HG02678 (cell line): ENCODE results near the gene NDUFB2.
"Not testable (repeated sequence)": the region's sequence is repeated elsewhere in the genome, so short reads cannot be mapped to it uniquely, and the experiment has no call there.

Source experiments
- ATAC-seq: cut with Tn5 transposase; IDR thresholded peaks from one replicate; pipeline ENCODE4 v1.9.1; 2021; ENCODE audit warnings: mild to moderate bottlenecking, moderate library complexity; ENCODE audit not compliant: unreplicated experiment

The NDUFB2 gene

DNA sequence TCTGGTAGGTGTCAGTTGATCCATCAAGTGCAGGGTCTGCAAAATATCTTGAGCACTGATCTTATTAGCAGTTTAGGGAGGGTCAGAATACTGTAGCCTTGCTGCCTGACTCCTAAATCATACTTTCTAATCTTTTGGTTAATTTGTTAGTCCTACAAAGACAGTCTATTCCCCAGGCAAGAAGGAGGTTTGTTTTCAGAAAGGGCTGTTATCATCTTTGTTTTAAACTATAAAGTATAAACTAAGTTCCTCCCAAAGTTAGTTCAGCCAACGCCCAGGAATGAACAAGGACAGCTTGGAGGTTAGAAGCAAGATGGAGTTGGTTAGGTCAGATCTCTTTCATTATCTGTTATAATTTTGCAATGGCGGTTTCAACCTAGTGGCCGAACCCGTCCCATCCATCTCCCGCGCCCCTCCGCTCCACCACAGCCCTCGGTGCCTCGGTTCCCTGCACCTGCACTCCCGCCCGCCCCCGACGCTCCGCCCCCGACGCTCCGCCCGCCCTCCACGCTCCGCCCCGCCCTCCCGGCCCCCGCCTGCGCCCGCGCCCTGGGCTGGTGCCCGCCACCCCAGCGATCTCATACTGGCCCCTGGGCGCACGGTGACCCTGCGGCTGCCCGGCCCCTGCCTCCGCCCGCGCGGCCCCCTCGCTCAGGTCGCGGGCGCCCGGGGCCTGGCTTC is 24.0 kb upstream of the NDUFB2 start, which contains the start of gene ADCK2:
Gene ADCK2 (plus strand): TSS at position 564 of the 681 bp plus-strand sequence. CDS start 386 bp downstream, outside the sequence.
- ATAC-seq: peak; percentile 63

DNA sequence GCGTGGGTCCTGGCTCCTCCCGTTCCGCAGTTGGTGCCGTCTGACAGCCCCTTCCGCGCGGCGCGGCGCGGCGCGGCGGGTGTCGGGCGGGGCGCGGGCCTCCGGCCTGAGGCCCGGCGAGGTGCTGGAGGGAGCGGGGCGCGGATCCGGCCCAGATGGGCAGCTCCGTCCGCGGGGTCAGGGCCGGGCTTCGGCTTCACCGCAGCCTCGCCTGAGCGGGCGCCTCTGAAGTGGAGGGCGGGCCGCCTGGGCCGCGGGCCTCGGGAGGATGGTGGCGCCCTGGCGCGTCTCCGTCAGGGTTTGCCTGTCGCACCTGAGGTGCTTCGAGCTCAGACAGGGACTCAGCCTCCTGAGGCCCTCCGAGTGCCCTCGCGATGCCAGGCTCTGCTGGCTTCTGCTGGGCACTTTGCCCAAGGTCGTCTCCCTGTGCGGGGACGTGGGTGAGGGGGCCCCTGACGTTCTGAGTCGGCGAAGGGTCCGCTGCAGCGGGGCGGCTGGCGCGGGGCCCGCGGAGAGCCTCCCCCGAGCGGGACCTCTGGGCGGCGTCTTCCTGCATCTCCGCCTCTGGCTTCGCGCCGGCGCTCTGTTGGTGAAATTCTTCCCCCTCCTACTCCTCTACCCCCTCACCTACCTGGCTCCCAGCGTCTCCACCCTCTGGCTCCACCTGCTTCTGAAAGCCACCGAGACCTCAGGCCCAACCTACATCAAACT is 23.3 kb upstream of the NDUFB2 start:
- ATAC-seq: peak; percentile 48

GRCh38 chr7:140673774-140674155 is 22.7 kb upstream of the NDUFB2 start:
- no peak for ATAC-seq

DNA sequence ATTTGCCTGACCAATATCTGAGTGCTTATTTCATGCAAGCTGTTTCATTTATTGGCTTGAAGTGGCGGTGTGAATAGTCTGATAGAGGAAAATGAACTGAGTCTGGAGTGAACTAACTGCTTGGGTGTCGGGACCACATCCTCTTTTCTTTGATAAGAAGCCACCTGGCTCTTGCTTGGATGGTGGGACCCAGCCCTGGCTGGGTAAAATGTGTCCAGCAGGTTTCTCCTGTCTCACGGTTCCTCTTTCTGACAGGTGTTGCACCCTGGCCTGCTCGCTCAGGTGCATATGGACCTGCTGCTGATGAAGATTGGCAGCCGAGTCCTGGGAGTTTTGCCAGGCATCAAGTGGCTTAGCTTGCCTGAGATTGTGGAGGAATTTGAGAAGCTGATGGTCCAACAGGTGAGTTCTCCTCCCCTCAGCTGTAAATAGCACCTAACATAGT is 22.1 kb upstream of the NDUFB2 start:
- ATAC-seq: no peak

DNA sequence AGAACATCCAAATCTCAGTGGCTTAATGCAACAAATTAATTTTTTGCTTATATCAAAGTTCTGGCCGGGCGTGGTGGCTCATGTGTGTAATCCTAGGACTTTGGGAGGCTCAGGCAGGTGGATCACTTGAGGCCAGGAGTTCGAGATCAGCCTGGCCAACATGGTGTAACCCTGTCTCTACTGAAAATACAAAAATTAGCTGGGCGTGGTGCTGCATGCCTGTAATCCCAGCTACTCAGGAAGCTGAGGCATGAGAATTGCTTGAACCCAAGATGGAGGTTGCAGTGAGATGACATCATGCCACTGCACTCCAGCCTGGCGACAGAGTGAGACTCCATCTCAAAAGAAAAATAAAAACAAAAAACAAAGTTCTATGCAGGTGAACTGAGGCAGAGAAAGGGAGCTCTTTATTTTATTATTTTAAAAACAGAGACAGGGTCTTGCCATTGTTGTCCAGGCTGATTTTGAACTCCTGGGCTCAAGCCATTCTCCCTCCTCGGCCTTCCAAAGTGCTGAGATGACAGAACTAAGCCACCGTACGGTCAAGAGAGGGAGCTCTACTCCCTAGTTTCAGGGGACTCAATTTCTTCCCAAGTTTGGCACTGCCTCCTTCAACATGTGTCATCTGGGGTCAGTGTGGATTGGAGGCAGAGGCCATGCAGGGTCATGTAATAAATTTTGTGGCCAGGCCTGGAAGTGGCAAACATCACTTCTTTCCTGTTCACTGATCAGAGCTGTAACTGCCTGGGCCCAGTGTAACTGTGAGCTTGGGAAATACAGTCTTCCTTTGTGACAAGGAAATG is 21.4 kb upstream of the NDUFB2 start:
- ATAC-seq: no peak

GRCh38 chr7:140675726-140676125 is 20.8 kb upstream of the NDUFB2 start:
- ATAC-seq: no peak

DNA sequence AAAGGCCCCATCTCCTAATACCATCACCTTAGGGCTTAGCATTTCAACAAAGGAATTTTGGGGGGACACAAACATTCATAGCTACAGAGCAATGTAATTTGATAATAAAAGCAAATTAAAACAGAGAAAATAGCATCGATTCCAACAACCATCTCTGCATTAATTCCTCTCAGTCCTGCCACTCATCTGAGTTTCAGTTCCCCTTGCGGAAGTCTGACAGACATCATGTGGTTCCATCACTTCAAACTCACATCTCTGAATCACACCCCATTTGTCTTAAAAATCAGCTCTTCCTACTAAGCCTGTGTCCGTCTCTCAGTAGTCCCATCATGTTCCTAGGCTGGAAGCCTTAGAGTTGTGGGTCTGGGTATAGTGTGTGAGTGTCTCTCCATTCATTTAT is 20.2 kb upstream of the NDUFB2 start:
- ATAC-seq: peak; percentile 42

DNA sequence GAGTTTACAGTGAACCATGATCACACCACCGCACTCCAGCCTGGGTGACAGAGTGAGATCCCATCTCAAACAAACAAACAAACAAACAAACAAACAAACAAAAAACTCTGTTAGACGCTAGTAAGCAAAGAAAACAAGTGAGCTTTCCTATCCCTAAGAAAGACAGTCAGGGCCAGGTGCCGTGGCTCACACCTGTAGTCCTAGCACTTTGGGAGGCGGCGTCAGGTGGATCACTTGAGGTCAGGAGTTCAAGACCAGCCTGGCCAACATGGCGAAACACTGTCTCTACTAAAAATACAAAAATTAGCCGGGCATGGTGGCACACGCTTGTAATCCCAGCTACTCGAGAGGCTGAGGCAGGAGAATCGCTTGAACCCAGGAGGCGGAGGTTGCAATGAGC is 19.6 kb upstream of the NDUFB2 start:
- not testable (repeated sequence) for ATAC-seq

DNA sequence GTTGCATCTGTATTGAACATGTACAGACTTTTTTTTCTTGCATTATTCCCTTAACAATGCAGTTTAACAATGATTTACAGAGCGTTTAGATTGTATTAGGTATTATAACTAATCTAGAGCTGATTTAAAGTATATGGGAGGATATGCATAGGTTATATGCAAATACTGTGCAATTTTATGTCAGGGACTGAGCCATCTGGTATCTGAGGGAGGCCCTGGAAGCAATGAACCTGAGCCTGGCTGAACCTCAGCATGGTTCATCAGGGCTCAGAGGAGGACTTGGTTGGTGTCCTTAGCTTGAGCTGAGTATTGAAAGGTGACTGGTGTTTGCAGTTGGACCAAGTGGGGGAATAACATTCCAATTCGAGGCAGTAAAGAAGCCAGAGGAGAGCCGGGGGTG is 19.0 kb upstream of the NDUFB2 start:
- ATAC-seq: no peak

DNA sequence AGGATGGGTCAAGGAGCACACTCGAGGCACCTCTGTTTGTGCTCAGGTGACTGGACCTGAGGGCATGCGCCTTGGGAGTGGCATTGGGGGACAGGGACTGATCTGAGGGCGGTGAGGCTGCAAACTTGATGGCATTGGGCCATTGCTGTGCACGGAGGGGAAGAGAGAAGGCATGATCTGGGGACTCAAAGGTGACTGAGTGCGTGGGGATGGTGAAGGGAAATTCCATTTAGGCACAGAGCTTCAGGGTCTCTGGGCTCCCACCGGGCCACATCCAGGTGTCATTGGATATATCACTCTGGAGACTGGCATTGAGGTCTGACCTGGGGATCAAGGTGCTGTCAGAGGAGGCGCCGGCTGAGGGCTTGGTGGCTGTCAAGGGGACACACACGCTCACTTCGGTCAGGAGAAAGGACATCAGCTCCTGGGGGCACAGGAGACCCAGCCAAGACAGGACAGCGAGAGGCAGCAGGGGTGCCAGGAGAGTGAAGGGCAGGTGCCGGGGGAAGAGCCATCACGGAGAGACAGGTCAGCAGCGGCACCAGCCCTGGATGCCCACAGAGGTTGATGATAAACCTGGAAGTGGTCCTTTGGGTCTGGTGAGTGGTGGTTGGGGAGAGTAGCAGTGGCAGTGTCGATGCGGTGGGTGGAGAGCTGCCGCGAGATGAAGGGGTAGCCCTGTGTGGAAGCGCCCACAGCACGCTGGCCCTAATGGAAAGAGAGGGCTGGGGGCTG is 18.3 kb upstream of the NDUFB2 start:
- ATAC-seq: no peak

DNA sequence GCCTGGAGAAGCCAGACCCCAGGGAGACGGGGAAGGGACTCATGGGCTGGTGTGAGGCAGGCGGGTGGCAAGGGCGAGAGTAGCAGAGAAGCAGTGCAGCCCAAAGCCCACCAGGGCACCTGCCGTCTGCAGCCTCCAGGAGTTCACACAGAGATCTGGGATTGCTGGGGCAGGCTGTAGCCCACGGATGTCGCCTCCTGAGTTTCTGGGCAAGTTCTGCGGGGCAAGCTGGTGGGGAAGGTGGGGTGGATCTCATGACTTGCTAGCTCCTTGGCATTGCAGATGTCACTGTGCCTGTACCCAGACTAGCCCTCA is 17.7 kb upstream of the NDUFB2 start:
- ATAC-seq: no peak

DNA sequence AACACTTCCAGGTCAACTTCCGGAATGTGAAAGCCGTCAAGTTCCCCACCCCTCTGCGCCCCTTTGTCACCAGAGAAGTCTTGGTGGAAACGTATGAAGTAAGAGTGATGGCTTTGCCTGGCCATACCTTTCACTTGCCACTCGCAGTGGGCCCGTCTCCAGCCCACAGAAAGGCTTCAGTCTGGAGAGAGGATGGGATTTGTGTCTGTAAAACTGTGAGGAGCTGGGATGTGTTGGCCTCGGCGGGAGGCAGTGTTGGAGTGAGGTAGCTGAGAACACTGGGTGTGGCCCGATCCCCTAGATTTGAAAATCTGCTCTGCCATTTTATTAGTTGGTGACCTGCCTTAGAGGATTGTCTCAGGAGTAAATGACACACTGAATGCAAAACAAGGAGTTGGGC is 17.3 kb upstream of the NDUFB2 start:
- ATAC-seq: no peak

- no peak for ATAC-seq
These were observed 15.6 kb upstream of the NDUFB2 start for GRCh38 chr7:140680886-140681285.

DNA sequence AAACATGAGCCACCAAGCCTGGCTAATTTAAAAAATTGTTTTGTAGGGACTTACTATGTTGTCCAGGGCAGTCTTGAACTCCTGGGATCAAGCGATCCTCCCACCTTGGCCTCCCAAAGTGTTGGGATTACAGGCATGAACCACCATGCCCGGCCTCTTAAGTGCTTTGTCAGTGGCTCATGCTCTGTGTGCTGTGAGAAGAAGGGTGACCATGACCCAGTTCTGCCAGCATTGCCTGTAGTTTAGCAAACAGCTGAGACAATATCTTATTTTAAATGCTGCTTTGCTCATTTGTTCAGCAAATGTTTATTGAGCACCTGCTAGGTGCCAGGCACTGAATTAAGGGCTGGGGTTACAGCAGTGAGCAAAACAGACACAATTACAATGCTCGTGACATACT is 14.7 kb upstream of the NDUFB2 start:
- ATAC-seq: no peak

DNA sequence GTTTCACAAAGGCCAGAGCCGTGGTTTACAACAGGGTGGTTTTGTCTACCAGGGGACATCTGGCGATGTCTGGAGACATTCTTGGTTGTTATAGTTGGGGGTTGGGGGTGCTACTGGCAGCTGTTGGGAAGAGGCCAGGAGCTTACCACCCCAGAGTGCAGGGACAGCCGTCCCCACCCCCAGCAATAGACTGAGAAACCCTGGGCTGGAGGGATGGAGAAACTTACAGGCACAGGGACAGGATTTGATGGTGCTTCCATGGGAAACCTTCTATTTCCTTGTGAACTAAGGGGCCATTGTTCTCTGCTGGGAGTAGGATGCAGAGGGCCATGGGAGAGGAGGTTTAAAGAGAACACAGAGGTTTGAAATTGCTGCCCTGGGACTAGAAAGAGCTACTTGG is 12.9 kb upstream of the NDUFB2 start:
- ATAC-seq: no peak

DNA sequence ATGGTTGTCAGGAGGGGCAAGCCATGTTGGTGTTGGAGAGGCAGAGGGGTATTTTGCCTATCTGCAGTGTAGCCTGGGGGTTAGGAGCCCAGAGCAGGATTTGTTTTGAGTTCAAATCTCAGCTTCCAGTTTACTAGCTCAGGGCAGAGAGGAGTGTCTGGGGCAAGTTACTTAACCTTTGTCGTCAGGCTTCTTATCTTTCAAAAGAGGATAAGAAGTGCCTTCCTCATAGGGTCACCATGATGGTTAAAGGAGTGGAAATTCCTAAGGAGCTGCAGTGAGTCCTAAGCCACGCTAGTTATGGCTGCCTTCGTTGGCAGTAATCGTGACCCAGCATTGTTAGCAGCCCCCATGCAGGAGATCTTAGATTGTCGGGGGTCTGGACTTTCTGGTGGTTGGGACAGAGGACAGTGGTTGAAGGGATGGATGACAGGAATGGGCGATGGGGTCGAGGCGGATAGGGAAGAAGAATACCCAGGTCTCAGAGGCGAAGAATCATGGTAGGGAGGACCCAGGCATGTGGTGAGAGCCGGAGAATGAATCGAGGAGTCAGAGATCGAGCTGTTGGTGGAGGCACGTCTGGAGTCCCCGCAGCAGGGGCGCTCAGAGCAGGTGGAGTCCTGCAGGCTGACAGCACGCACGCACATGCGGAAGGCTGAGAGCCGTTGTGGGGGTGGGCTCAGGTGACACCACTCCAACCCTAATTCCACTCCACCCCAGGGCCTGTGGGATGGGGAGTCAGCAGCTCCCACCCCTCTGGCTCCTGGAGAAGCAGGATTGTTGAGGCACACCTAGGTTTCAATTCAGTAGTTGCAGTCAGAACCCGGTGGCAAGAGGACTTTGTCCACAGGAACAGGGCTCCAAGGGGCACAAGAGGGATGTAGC is 12.2 kb upstream of the NDUFB2 start:
- ATAC-seq: no peak

- no peak for ATAC-seq
These were observed 11.0 kb upstream of the NDUFB2 start for GRCh38 chr7:140685407-140686087.

GRCh38 chr7:140686921-140687320 is 9.6 kb upstream of the NDUFB2 start:
- no peak for ATAC-seq

DNA sequence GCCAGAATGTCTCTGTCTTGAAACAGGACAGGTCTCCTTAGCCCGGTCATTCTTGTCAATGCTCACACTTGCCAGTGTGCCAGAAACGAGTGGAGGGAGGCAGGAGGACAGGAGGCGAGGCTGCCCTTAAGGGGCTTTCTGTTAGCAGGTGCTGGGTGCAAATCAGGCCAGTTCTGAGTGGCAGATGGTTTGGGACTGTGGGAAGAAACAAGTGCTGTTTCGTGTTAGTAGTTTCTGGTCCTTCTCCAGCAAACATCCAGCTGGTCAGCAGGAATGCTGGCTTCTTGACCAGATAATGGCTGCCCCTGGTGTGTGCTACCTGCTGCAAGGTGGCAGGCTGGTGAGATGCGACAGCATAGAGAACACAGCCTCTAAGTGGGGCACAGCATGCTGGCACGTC is 8.2 kb upstream of the NDUFB2 start:
- no peak for ATAC-seq
